GM12878 (cell line): Measurements from ENCODE around the gene SEMA3C. TPM values are rescaled to one million over a fixed set of nuclear protein-coding genes. Genes with fewer than 3 reads are reported as not detected.

Source experiments
- ATAC-seq: fragments of 200-7000 bp; cut with Tn5 transposase; 3 replicates; pipeline ENCODE4 v1.9.1; 2020; ENCODE audit warnings: mild to moderate bottlenecking, moderate library complexity
- BruUV-seq: library from RNA; stranded (reverse); fragments of 400-500 nt; replicated peaks from 2 replicates; lab custom pipeline; 2021; lab: Mats Ljungman, UMichigan
- CTCF ChIA-PET: fragments of 300-600 bp; sonication (Branson Sonifier 250); formaldehyde crosslinking; extraction: SDS; loops from one replicate; lab custom pipeline; 2021; ENCODE audit warnings: inconsistent platforms; lab: Yijun Ruan, JAX
- POLR2A ChIA-PET: fragments of 350-600 bp; formaldehyde crosslinking; extraction: SDS; loops from one replicate; lab custom pipeline; 2021; ENCODE audit warnings: inconsistent platforms; lab: Charles Lee
- RAD21 ChIA-PET: fragments of 300-600 bp; sonication (Branson Sonifier 250); formaldehyde crosslinking; loops from one replicate; lab custom pipeline; 2023; ENCODE audit warnings: antibody characterized with exemption; ENCODE audit not compliant: unreplicated experiment; lab: Charles Lee
- SMC1A ChIA-PET: fragments of 300-600 bp; sonication (Branson Sonifier 250); formaldehyde crosslinking; loops from one replicate; lab custom pipeline; 2023; ENCODE audit not compliant: unreplicated experiment, uncharacterized antibody; lab: Charles Lee
- DNase-seq: peaks from one replicate; pipeline ENCODE4 v3.0.0-alpha.2; 2011; ENCODE audit warnings: low read depth, low spot score
- FAIRE-seq: peaks from 3 replicates; lab custom pipeline; 2011; peaks lifted over from hg19 to GRCh38; lab: Jason Lieb, UNC
- H2AFZ ChIP-seq: 2 replicates; pipeline ENCODE4 v1.6.0; 2011; ENCODE audit warnings: low read depth, low read length, control low read depth; ENCODE audit not compliant: control insufficient read depth
- H3K27ac ChIP-seq: 2 replicates; pipeline ENCODE4 v1.5.1; 2011; ENCODE audit warnings: control low read depth; ENCODE audit not compliant: control insufficient read depth, insufficient read depth
- H3K27me3 ChIP-seq, 2 experiments: replicated peaks in 1 of 2; 2 replicates each; pipeline versions ENCODE4 v1.6.0 to v1.6.1; 2011; ENCODE audit warnings: low read length in 1 of 2; ENCODE audit not compliant: control insufficient read depth in 2 of 2, insufficient read depth in 2 of 2
- H3K36me3 ChIP-seq, 2 experiments: 2 replicates each; pipeline ENCODE4 v1.5.1; 2011; ENCODE audit warnings: low read length in 1 of 2; ENCODE audit not compliant: control insufficient read depth in 2 of 2, insufficient read depth in 2 of 2
- H3K4me1 ChIP-seq: 2 replicates; pipeline ENCODE4 v1.6.1; 2011; ENCODE audit warnings: mild to moderate bottlenecking, low read length, moderate library complexity, mixed read lengths; ENCODE audit not compliant: control insufficient read depth, insufficient read depth
- H3K4me2 ChIP-seq: 2 replicates; pipeline ENCODE4 v1.6.0; 2011; ENCODE audit warnings: control low read depth; ENCODE audit not compliant: control insufficient read depth, insufficient read depth
- H3K4me3 ChIP-seq: fragments of 200-600 bp; sonication (generic); 2 replicates; pipeline ENCODE4 v1.5.1; 2016
- H3K79me2 ChIP-seq: 2 replicates; pipeline ENCODE4 v1.6.0; 2011; ENCODE audit warnings: low read length; ENCODE audit not compliant: control insufficient read depth, insufficient read depth
- H3K9ac ChIP-seq: 2 replicates; pipeline ENCODE4 v1.8.0; 2011; ENCODE audit warnings: low read length, control low read depth, mixed read lengths; ENCODE audit not compliant: control insufficient read depth, insufficient read depth
- H3K9me3 ChIP-seq: replicated peaks from 3 replicates; pipeline ENCODE4 v1.5.1; 2011; ENCODE audit warnings: mild to moderate bottlenecking, low read length; ENCODE audit not compliant: control insufficient read depth, insufficient read depth
- H4K20me1 ChIP-seq: 2 replicates; pipeline ENCODE4 v1.6.0; 2011; ENCODE audit not compliant: control insufficient read depth, insufficient read depth
- BCL3 ChIP-seq: IDR thresholded peaks from 2 replicates; pipeline ENCODE4 v1.6.1; 2011; ENCODE audit warnings: borderline replicate concordance, low read depth, mild to moderate bottlenecking, moderate library complexity, low read length; ENCODE audit not compliant: insufficient read depth, poor library complexity, severe bottlenecking
- EED ChIP-seq: sonication (generic); IDR thresholded peaks from 2 replicates; pipeline ENCODE4 v1.6.1; 2016; ENCODE audit warnings: antibody characterized with exemption, low read depth
- HCFC1 ChIP-seq: fragments of 150-350 bp; IDR thresholded peaks from 2 replicates; pipeline ENCODE4 v1.6.1; 2014; ENCODE audit warnings: low read length
- HDAC6 ChIP-seq: fragments of 200-600 bp; sonication (generic); IDR thresholded peaks from one replicate; pipeline ENCODE4 v1.8.0; 2017; ENCODE audit warnings: antibody characterized with exemption; ENCODE audit not compliant: unreplicated experiment
- HDGF ChIP-seq: fragments of 450-650 bp; IDR thresholded peaks from 2 replicates; pipeline ENCODE4 v1.6.1; 2016; ENCODE audit warnings: antibody characterized with exemption
- KAT2A ChIP-seq: conservative IDR thresholded peaks from 2 replicates; pipeline ENCODE4 v1.6.1; 2011; ENCODE audit warnings: low read depth, low read length; ENCODE audit not compliant: control insufficient read depth
- NR2C2 ChIP-seq: IDR thresholded peaks from 2 replicates; pipeline ENCODE4 v1.6.1; 2011; ENCODE audit warnings: borderline replicate concordance, low read depth; ENCODE audit not compliant: control insufficient read depth, insufficient read length
- PBX3 ChIP-seq: IDR thresholded peaks from 2 replicates; pipeline ENCODE4 v1.6.1; 2011; ENCODE audit warnings: mild to moderate bottlenecking, low read depth, low read length, moderate library complexity; ENCODE audit not compliant: insufficient replicate concordance
- POU2F2 ChIP-seq: IDR thresholded peaks from 3 replicates; pipeline ENCODE4 v1.6.1; 2011; ENCODE audit warnings: low read depth, mild to moderate bottlenecking, low read length, borderline replicate concordance
- RAD51 ChIP-seq: fragments of 450-650 bp; IDR thresholded peaks from 2 replicates; pipeline ENCODE4 v1.6.1; 2016; ENCODE audit warnings: moderate library complexity, mild to moderate bottlenecking, inconsistent platforms
- RBBP5 ChIP-seq: fragments of 200-600 bp; sonication (generic); conservative IDR thresholded peaks from 2 replicates; pipeline ENCODE4 v1.6.1; 2016
- SIX5 ChIP-seq: IDR thresholded peaks from 2 replicates; pipeline ENCODE4 v1.6.1; 2011; ENCODE audit warnings: mild to moderate bottlenecking, low read depth, low read length, moderate library complexity; ENCODE audit not compliant: severe bottlenecking
- USF2 ChIP-seq: IDR thresholded peaks from 2 replicates; pipeline ENCODE4 v1.6.1; 2011; ENCODE audit warnings: low read depth, low read length, improper control_type of control experiment, borderline replicate concordance
- WRNIP1 ChIP-seq: IDR thresholded peaks from 2 replicates; pipeline ENCODE4 v1.6.1; 2011; ENCODE audit warnings: low read depth, low read length, improper control_type of control experiment, borderline replicate concordance
- WGBS: methylation state at CpG from one replicate; pipeline ENCODE4 v1.1.6; 2016; ENCODE audit warnings: low lambda C conversion rate; ENCODE audit not compliant: insufficient replicate concordance, insufficient coverage; ENCODE audit errors: missing lambda C conversion rate; 5-methylcytosine and 5-hydroxymethylcytosine counted together
- in situ Hi-C: fragments of 300-500 bp; cut with MboI; formaldehyde crosslinking; loops from 9 replicates; pipeline ENCODE4 v1.14.3; 2018; ENCODE audit warnings: mixed read lengths
- intact Hi-C: fragments of 100-400 bp; cut with micrococcal nuclease; formaldehyde crosslinking; loops from one replicate; pipeline ENCODE4 v1.14.2; 2022; ENCODE audit not compliant: unreplicated experiment
- polyA plus RNA-seq, 11 experiments: library from polyadenylated mRNA; depleted of rRNA in 4 of 11; unstranded in 6 of 11; stranded (reverse) in 5 of 11; fragments of >200 nt; fragmentation: Nextera tagmentation in 4 of 11; fragmentation: Illumina TruSeq in 1 of 11; extraction: Ambion mirVana in 4 of 11; extraction: Trizol in 1 of 11; gene quantifications; 1 replicate in 1 of 11; 2 replicates in 10 of 11; pipeline versions ENCODE4 v1.2.1 to v1.2.3, GENCODE V29; 2011 to 2016; ENCODE audit warnings: inconsistent platforms in 2 of 11, missing spikeins in 2 of 11, low read depth in 1 of 11
- total RNA-seq, 4 experiments: library from RNA; depleted of rRNA in 3 of 4; stranded (reverse); fragments of >200 nt in 3 of 4; fragmentation: Illumina TruSeq in 1 of 4; extraction: Trizol in 1 of 4; gene quantifications; 2 replicates each; pipeline versions ENCODE4 v1.2.1 to v1.2.3, GENCODE V29; 2013 to 2021
- TF ChIP-seq, protein P1 (sequence below): fragments of 450-650 bp; IDR thresholded peaks from 2 replicates; pipeline ENCODE4 v1.6.1; 2017; ENCODE audit warnings: mild to moderate bottlenecking
- TF ChIP-seq, protein P2 (sequence below): fragments of 450-650 bp; IDR thresholded peaks from 2 replicates; pipeline ENCODE4 v1.6.1; 2018; ENCODE audit warnings: borderline replicate concordance, mild to moderate bottlenecking; ENCODE audit not compliant: partially characterized antibody

Gene SEMA3C
- total and polyA plus RNA-seq, 10 of the 15 experiments (the other 5 are each of a cell fraction or from before 2014, with no cell fraction given) = 0.01 to 0.41 (median 0.11) TPM; not detected in 6

DNA sequence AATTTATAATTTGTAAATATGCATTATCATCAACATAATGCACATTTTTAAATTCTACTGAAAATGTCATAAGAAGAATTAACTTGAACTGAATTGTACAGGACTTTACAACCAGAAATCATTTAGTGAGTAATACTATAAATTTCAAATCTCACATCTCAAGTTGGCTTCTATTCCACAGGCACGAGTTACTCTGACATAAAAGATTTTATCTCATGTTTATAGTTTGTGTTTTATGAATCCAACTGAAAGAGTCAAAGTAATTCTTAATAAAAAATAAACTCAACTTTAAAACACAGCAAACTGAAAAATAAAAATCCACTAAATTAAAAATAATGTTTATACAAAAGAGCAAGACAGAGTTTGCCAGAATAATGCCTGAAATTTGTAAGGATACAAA is 151.2 kb downstream of the SEMA3C start:
- Histone ChIP-seq H3K9me3 (no peaks in the 10 kb centered on the region), H3K4me3 (no peak overlapping the region), H2AFZ (no peak overlapping the region)
- RAD21 ChIA-PET = no interaction called here
- POLR2A ChIA-PET = no interaction called here
- CTCF ChIA-PET = no interaction called here
- no TSS peak for BruUV-seq
- TF ChIP-seq RBBP5 (no peak), KAT2A (no peak), HDGF (no peak), BCL3 (no peak), HDAC6 (no peak), POU2F2 (no peak), USF2 (no peak), SIX5 (no peak), PBX3 (no peak), NR2C2 (no peak), HCFC1 (no peak), EED (no peak), RAD51 (no peak), WRNIP1 (no peak)
- TF ChIP-seq, protein P1, sequence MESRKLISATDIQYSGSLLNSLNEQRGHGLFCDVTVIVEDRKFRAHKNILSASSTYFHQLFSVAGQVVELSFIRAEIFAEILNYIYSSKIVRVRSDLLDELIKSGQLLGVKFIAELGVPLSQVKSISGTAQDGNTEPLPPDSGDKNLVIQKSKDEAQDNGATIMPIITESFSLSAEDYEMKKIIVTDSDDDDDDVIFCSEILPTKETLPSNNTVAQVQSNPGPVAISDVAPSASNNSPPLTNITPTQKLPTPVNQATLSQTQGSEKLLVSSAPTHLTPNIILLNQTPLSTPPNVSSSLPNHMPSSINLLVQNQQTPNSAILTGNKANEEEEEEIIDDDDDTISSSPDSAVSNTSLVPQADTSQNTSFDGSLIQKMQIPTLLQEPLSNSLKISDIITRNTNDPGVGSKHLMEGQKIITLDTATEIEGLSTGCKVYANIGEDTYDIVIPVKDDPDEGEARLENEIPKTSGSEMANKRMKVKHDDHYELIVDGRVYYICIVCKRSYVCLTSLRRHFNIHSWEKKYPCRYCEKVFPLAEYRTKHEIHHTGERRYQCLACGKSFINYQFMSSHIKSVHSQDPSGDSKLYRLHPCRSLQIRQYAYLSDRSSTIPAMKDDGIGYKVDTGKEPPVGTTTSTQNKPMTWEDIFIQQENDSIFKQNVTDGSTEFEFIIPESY = no peak
- TF ChIP-seq, protein P2, sequence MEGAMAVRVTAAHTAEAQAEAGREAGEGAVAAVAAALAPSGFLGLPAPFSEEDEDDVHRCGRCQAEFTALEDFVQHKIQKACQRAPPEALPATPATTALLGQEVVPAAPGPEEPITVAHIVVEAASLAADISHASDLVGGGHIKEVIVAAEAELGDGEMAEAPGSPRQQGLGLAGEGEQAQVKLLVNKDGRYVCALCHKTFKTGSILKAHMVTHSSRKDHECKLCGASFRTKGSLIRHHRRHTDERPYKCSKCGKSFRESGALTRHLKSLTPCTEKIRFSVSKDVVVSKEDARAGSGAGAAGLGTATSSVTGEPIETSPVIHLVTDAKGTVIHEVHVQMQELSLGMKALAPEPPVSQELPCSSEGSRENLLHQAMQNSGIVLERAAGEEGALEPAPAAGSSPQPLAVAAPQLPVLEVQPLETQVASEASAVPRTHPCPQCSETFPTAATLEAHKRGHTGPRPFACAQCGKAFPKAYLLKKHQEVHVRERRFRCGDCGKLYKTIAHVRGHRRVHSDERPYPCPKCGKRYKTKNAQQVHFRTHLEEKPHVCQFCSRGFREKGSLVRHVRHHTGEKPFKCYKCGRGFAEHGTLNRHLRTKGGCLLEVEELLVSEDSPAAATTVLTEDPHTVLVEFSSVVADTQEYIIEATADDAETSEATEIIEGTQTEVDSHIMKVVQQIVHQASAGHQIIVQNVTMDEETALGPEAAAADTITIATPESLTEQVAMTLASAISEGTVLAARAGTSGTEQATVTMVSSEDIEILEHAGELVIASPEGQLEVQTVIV = no peak
- TF ChIP-seq, all 136 proteins: peak for 0
- FAIRE-seq = no peak
- in situ Hi-C loops (no loop called here), intact Hi-C loops (no loop called here)
- 5% methylated on average over 1 of the region's 1 CpG for WGBS
- no peak overlapping the region for H3K9ac ChIP-seq
- H3K4me1 ChIP-seq = no peaks in the 10 kb centered on the region
- no peak for DNase-seq
- H3K4me2 ChIP-seq = no peak overlapping the region
- H4K20me1 ChIP-seq = no peaks in the 10 kb centered on the region
- no peak overlapping the region for H3K27ac ChIP-seq
- H3K27me3 ChIP-seq = 0 out of 4 replicates have a peak, but pooled peaks cover 0 to 2% of the 10 kb centered on the region in 2 experiments
- SMC1A ChIA-PET = no interaction called here
- ATAC-seq = no peak
- H3K79me2 ChIP-seq = no peaks in the 10 kb centered on the region
- no peaks in the 10 kb centered on the region for H3K36me3 ChIP-seq
